HG02610 (cell line): Measurements from ENCODE around the gene ZNF544.
A peak's percentile ranks its signal among the peaks of the same experiment; 100 is the strongest.
"Not testable (repeated sequence)": the region's sequence is repeated elsewhere in the genome, so short reads cannot be mapped to it uniquely, and the experiment has no call there.

Experiments
- ATAC-seq: cut with Tn5 transposase; IDR thresholded peaks from one replicate; pipeline ENCODE4 v1.9.1; 2021; ENCODE audit warnings: mild to moderate bottlenecking, moderate library complexity; ENCODE audit not compliant: unreplicated experiment

Gene ZNF544

DNA sequence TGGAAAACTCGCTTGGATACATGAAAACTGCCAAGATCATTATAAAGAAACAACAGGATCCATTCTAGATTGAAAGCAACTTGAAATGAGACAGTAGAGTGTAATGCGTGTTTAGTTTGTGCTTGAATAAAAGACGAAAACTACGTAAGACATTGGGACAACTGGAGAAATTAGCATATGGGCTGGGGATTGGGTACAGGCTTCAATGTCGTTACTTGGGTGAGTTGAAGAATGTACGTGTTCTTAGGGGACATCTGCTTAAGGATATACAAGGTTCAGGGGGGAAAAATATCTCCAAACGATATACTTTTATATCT lies 76.0 kb downstream of the ZNF544 start:
- no peak for ATAC-seq

DNA sequence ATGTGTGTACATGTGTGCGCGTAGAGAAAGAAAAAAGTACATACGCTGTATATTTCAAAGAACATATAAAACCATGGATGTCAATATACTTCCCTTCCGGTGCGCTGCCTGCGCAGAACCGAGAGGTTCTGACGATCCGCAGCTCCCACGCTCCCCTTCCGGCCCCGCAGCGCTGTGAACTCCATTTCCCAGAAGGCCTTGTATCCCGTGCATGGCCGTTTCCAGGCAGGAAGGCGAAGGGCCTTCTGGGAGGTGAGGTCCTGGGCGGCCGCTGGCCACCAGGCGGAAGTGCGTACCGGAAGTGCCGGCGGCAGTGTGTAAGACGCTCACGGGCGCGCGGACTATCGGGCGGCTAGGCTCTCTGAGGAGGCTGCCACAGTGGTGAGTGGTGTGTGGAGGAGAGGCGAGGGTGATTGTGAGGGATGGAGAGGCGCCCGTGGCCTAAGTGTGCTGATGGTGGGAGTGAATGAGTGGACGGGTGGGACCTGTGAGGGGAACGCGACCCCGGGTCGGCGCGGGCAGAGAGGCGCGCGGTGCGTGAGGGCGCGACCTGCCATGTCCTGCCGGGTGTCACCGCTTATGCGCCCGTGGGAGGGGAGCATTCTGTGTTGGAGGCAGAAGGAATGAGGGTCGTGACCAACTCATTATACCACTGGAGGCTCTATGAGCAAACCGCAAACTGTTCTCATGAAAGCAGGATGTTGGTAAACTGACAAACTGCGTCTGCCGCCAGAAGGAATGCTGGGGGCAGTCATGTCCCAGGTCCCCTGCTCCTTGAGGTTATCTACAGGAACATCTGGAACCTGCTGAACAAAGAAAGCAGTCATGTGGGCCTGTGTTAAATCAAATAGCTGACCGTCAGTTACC lies 76.6 kb downstream of the ZNF544 start, which contains the start of gene ERVK3-1:
ERVK3-1 (plus strand) TSS at position 313 of the 867 bp plus-strand sequence. CDS start 6,792 bp downstream, outside the sequence.
- peak; percentile 97 for ATAC-seq

DNA sequence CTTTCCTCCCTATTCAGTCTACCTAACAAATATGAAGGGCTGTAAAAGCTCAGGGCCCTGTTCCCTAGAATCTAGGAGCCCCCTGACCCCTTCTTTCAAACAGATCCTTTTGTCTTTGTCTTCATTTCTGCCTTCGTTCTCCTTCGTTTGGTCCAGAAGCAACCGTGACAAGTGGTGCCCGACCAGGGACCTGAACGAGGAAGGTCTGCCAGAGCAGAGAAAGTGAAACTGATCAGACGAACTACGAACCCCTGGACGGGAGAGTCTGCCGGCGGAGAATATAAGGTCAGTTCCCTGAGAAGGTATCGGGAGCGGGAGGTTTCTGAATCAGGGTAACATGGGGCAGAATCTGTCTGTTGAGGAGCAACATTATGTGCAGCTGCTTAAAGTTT lies 77.2 kb downstream of the ZNF544 start:
- ATAC-seq, result no peak

DNA sequence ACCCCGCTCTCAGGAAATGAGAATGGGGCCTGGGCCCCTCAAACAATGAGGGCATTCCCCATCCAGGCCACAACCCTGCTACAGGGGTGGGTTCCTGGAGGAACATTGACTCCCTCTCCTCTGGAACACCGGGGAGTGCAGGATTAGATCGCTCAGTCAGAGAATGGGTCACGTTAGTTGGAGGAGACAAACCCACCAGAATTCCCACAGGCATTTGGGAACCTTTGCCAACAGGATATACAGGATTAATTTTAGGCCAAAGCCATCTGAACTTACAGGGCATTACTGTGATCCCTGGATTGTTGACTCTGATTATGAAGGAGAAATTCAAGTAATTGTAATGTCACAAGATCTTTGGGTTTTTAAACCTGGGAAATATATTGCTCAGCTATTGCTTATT lies 79.0 kb downstream of the ZNF544 start:
- no peak for ATAC-seq

DNA sequence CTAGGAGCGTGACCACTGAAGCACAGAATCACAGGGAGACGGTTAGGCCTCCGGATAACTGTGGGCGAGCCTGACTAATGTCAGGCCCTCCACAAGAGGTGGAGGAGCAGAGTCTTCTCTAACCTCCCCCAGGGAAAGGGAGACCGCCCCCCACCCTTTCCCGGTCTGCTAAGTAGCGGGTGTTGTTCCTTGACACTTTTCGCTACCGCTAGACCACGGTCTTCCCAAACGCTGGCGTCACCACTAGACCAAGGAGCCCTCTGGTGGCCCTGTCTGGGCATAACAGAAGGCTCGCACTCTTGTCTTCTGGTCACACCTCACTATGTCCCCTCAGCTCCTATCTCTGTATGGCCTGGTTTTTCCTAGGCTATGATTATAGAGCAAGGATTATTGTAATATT lies 82.0 kb downstream of the ZNF544 start:
- ATAC-seq, result not testable (repeated sequence)

DNA sequence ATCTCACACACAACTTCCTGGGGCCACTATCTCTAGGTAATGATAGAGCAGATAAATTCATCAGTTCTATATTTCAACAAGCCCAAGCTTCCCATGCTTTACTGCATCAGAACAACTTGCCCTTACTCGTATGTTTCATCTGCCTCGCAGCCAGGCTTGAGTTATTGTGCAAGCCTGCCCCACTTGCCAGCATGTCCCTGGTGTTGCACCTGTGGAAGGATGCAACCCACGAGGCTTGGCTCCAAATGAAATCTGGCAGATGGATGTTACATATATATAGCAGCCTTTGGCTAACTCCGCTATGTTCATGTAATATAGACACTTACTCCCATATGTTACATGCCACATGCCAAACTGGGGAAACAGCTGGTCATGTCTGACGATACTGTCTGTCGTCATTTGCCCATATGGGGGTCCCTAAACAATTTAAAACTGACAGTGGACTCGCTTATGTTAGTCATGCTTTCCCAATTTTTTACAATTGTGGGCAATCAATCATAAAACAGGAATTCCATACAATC lies 82.7 kb downstream of the ZNF544 start:
- ATAC-seq, result no peak
